Measurements from ENCODE around the gene ABLIM2. TPM values are rescaled to one million over a fixed set of nuclear protein-coding genes. Genes with fewer than 3 reads are reported as not detected.
A peak's percentile ranks its signal among the peaks of the same experiment; 100 is the strongest.
"Not testable (repeated sequence)": the region's sequence is repeated elsewhere in the genome, so short reads cannot be mapped to it uniquely, and the experiment has no call there.

Gene ABLIM2
- total RNA-seq, 2 experiments from 2014 or later: 0.30 to 0.79 TPM

GRCh38 chr4:7943688-7944087 is 214.9 kb downstream of the ABLIM2 start:
- H3K27me3 Mint-ChIP-seq; POLR2A ChIA-PET; DNase-seq; H3K36me3 Mint-ChIP-seq (ENCODE audit: low read depth); H3K4me1 Mint-ChIP-seq; H3K9me3 Mint-ChIP-seq; H3K4me3 Mint-ChIP-seq; CTCF ChIA-PET; H3K27ac Mint-ChIP-seq: not testable (repeated sequence)

GRCh38 chr4:7943211-7943610 is 215.4 kb downstream of the ABLIM2 start:
- ChIA-PET POLR2A (no interaction called here), CTCF (no interaction called here)
- no peak overlapping the region for H3K27ac Mint-ChIP-seq
- H3K27me3 Mint-ChIP-seq: peaks cover 6% of the 10 kb centered on the region
- peaks cover 12% of the 10 kb centered on the region for H3K4me1 Mint-ChIP-seq
- H3K9me3 Mint-ChIP-seq: no peaks in the 10 kb centered on the region
- no peaks in the 10 kb centered on the region for H3K36me3 Mint-ChIP-seq (ENCODE audit: low read depth)
- no peak for DNase-seq
- H3K4me3 Mint-ChIP-seq: no peak overlapping the region

- Mint-ChIP-seq H3K27ac (no peak overlapping the region), H3K4me3 (no peak overlapping the region), H3K36me3 (ENCODE audit: low read depth) (no peaks in the 10 kb centered on the region), H3K9me3 (no peaks in the 10 kb centered on the region), H3K4me1 (peaks cover 17% of the 10 kb centered on the region), H3K27me3 (peaks cover 16% of the 10 kb centered on the region)
- no peak for DNase-seq
- ChIA-PET CTCF (interaction anchor here (0.7 kb wide), 1 partner anchor 8 kb away, joined by 3 read pairs; no protein-coding TSS in a partner anchor), POLR2A (no interaction called here)
These were observed 216.6 kb downstream of the ABLIM2 start for GRCh38 chr4:7941965-7942496.

- no peak for DNase-seq
- no peak overlapping the region for H3K27ac Mint-ChIP-seq
- POLR2A ChIA-PET: no interaction called here
- H3K9me3 Mint-ChIP-seq: no peaks in the 10 kb centered on the region
- CTCF ChIA-PET: interaction anchor here (0.8 to 2.2 kb wide), 3 partner anchors 11 to 137 kb away, joined by 4 to 6 read pairs (median 5); no protein-coding TSS in a partner anchor
- peak overlapping the region; percentile 5 for H3K4me3 Mint-ChIP-seq
- H3K27me3 Mint-ChIP-seq: peaks cover 17% of the 10 kb centered on the region
- no peaks in the 10 kb centered on the region for H3K36me3 Mint-ChIP-seq (ENCODE audit: low read depth)
- H3K4me1 Mint-ChIP-seq: peaks cover 21% of the 10 kb centered on the region
These were observed 217.3 kb downstream of the ABLIM2 start for GRCh38 chr4:7941111-7941964.

GRCh38 chr4:7939377-7940108 is 219.1 kb downstream of the ABLIM2 start, which contains the start of gene AFAP1:
TSS of gene AFAP1 (minus strand) at chr4:7939861. CDS start at chr4:7872078, 67,783 bp downstream.
- peak; percentile 87 for DNase-seq
- POLR2A ChIA-PET: interaction anchor here (0.6 to 1.0 kb wide), 2 partner anchors 31 to 70 kb away, joined by 3 to 5 read pairs; no protein-coding TSS in a partner anchor
- H3K4me1 Mint-ChIP-seq: peaks cover 21% of the 10 kb centered on the region
- H3K9me3 Mint-ChIP-seq: no peaks in the 10 kb centered on the region
- H3K27me3 Mint-ChIP-seq: peaks cover 24% of the 10 kb centered on the region
- H3K27ac Mint-ChIP-seq: peak within 1 kb of the TSS; percentile 25
- no peaks in the 10 kb centered on the region for H3K36me3 Mint-ChIP-seq (ENCODE audit: low read depth)
- H3K4me3 Mint-ChIP-seq: peak within 1 kb of the TSS; percentile 63
- CTCF ChIA-PET: interaction anchor here (0.8 to 4.5 kb wide), 9 partner anchors 9 to 135 kb away, joined by 3 to 20 read pairs (median 3); no protein-coding TSS in a partner anchor

GRCh38 chr4:7938609-7939376 is 219.8 kb downstream of the ABLIM2 start:
- POLR2A ChIA-PET: interaction anchor here (0.9 to 1.0 kb wide), 2 partner anchors 30 to 54 kb away, joined by 4 to 5 read pairs; no protein-coding TSS in a partner anchor
- CTCF ChIA-PET: interaction anchor here (0.6 to 4.5 kb wide), 12 partner anchors 9 to 134 kb away, joined by 3 to 20 read pairs (median 3); no protein-coding TSS in a partner anchor
- Mint-ChIP-seq H3K9me3 (no peaks in the 10 kb centered on the region), H3K27ac (peak overlapping the region; percentile 76), H3K36me3 (ENCODE audit: low read depth) (no peaks in the 10 kb centered on the region), H3K4me1 (peaks cover 24% of the 10 kb centered on the region), H3K4me3 (peak overlapping the region; percentile 77), H3K27me3 (peaks cover 24% of the 10 kb centered on the region)
- DNase-seq: no peak

GRCh38 chr4:7938266-7938608 is 220.4 kb downstream of the ABLIM2 start:
- CTCF ChIA-PET: interaction anchor here (0.6 to 4.5 kb wide), 7 partner anchors 9 to 62 kb away, joined by 3 to 20 read pairs (median 3); no protein-coding TSS in a partner anchor
- no peak for DNase-seq
- H3K27ac Mint-ChIP-seq: peak overlapping the region; percentile 76

GRCh38 chr4:7937006-7937405 is 221.6 kb downstream of the ABLIM2 start:
- H3K27ac Mint-ChIP-seq: no peak overlapping the region
- H3K9me3 Mint-ChIP-seq: no peaks in the 10 kb centered on the region
- no peak for DNase-seq
- CTCF ChIA-PET: interaction anchor here (0.5 to 4.5 kb wide), 5 partner anchors 10 to 1280 kb away, joined by 3 to 20 read pairs (median 4); no protein-coding TSS in a partner anchor
- peaks cover 24% of the 10 kb centered on the region for H3K4me1 Mint-ChIP-seq
- H3K36me3 Mint-ChIP-seq (ENCODE audit: low read depth): no peaks in the 10 kb centered on the region
- peaks cover 24% of the 10 kb centered on the region for H3K27me3 Mint-ChIP-seq
- POLR2A ChIA-PET: no interaction called here
- H3K4me3 Mint-ChIP-seq: peak overlapping the region; percentile 77

More at GRCh38 chr4:7938266-7938608, 220.4 kb downstream of the ABLIM2 start:
- Mint-ChIP-seq H3K9me3 (no peaks in the 10 kb centered on the region), H3K4me3 (peak overlapping the region; percentile 77), H3K27me3 (peaks cover 24% of the 10 kb centered on the region), H3K4me1 (peaks cover 24% of the 10 kb centered on the region), H3K36me3 (ENCODE audit: low read depth) (no peaks in the 10 kb centered on the region)
- POLR2A ChIA-PET: interaction anchor here (0.9 kb wide), 1 partner anchor 53 kb away, joined by 4 read pairs; no protein-coding TSS in a partner anchor

GRCh38 chr4:7933651-7934510 is 224.7 kb downstream of the ABLIM2 start:
- no peak for DNase-seq
- ChIA-PET CTCF (interaction anchor here (0.7 to 1.0 kb wide), 2 partner anchors 9 to 11 kb away, joined by 3 read pairs; no protein-coding TSS in a partner anchor), POLR2A (no interaction called here)
- Mint-ChIP-seq H3K27me3 (peaks cover 24% of the 10 kb centered on the region), H3K4me1 (peaks cover 21% of the 10 kb centered on the region), H3K9me3 (no peaks in the 10 kb centered on the region), H3K36me3 (ENCODE audit: low read depth) (no peaks in the 10 kb centered on the region), H3K4me3 (no peak overlapping the region), H3K27ac (no peak overlapping the region)

GRCh38 chr4:7932287-7932686 is 226.3 kb downstream of the ABLIM2 start:
- H3K27ac Mint-ChIP-seq: no peak overlapping the region
- DNase-seq: no peak
- H3K4me3 Mint-ChIP-seq: no peak overlapping the region
- H3K9me3 Mint-ChIP-seq: no peaks in the 10 kb centered on the region
- ChIA-PET CTCF (interaction anchor here (2.8 kb wide), 1 partner anchor 18 kb away, joined by 10 read pairs; no protein-coding TSS in a partner anchor), POLR2A (interaction anchor here (0.6 kb wide), 1 partner anchor 37 kb away, joined by 6 read pairs; no protein-coding TSS in a partner anchor)
- peaks cover 13% of the 10 kb centered on the region for H3K27me3 Mint-ChIP-seq
- peaks cover 9% of the 10 kb centered on the region for H3K4me1 Mint-ChIP-seq
- H3K36me3 Mint-ChIP-seq (ENCODE audit: low read depth): no peaks in the 10 kb centered on the region

All from activated CD4-positive, alpha-beta T cell treated with anti-CD3 and anti-CD28 coated beads, Interleukin-2, amount 10 ng/mL, durations not matched to agents 7 days and 5 days (primary cell).